ENCODE results near the gene NME2.

Gene NME2

GRCh38 chr17:51166198-51166986, at the start of gene NME2:
Gene NME2 (plus strand): TSS chr17:51166411. CDS start chr17:51166831, 420 bp downstream.
- H3K4me3 ChIP-seq, result peak within 1 kb of the TSS; percentile 75 to 99 (median 83)
- H3K27ac ChIP-seq, result peak within 1 kb of the TSS; percentile 67 to 98 (median 95)

- Histone ChIP-seq H3K27ac (peak overlapping the region in 3 of 21 experiments; percentile 3 to 98 (median 94)), H3K4me3 (peak overlapping the region in 3 of 7 experiments; percentile 72 to 100 (median 99))
These were observed 47.6 kb upstream of the NME2 start for GRCh38 chr17:51118330-51119195.

- peak overlapping the region; percentile 86 to 100 (median 97) for H3K27ac ChIP-seq
These were observed 46.5 kb upstream of the NME2 start for GRCh38 chr17:51119415-51120356.

GRCh38 chr17:51120357-51120738, 45.9 kb upstream of the NME2 start:
- peak overlapping the region; percentile 60 to 100 (median 91) for H3K4me3 ChIP-seq
- peak overlapping the region; percentile 86 to 100 (median 97) for H3K27ac ChIP-seq

More at GRCh38 chr17:51119415-51120356, 46.5 kb upstream of the NME2 start:
- H3K4me3 ChIP-seq, result peak overlapping the region; percentile 60 to 100 (median 91)

GRCh38 chr17:51120739-51121619, 45.2 kb upstream of the NME2 start, which contains the start of gene SPAG9:
Gene SPAG9 (minus strand): TSS chr17:51120868. CDS start chr17:51120656, 212 bp downstream.
- Histone ChIP-seq H3K4me3 (peak within 1 kb of the TSS; percentile 60 to 100 (median 91)), H3K27ac (peak within 1 kb of the TSS; percentile 86 to 100 (median 98))

GRCh38 chr17:51121620-51122472, 44.4 kb upstream of the NME2 start:
- peak overlapping the region; percentile 34 to 100 (median 87) for H3K4me3 ChIP-seq
- peak overlapping the region; percentile 82 to 100 (median 98) for H3K27ac ChIP-seq

GRCh38 chr17:51122473-51123115, 43.6 kb upstream of the NME2 start:
- H3K4me3 ChIP-seq, result peak overlapping the region in 1 of 7 experiments; percentile 72

GRCh38 chr17:51124640-51125503, 41.3 kb upstream of the NME2 start:
- Histone ChIP-seq H3K27ac (no peak overlapping the region), H3K4me3 (no peak overlapping the region)

More at GRCh38 chr17:51122473-51123115, 43.6 kb upstream of the NME2 start:
- peak overlapping the region in 20 of 21 experiments; percentile 64 to 100 (median 98) for H3K27ac ChIP-seq

GRCh38 chr17:51128076-51128475, 38.1 kb upstream of the NME2 start:
- Histone ChIP-seq H3K4me3 (no peak overlapping the region), H3K27ac (no peak overlapping the region)

- no peak overlapping the region for H3K4me3 ChIP-seq
- H3K27ac ChIP-seq, result peak overlapping the region in 4 of 21 experiments; percentile 11 to 44 (median 38)
These were observed 33.3 kb upstream of the NME2 start for GRCh38 chr17:51132964-51133319.

GRCh38 chr17:51133365-51133764, 32.8 kb upstream of the NME2 start:
- Histone ChIP-seq H3K4me3 (no peak overlapping the region), H3K27ac (peak overlapping the region in 1 of 21 experiments; percentile 36)

GRCh38 chr17:51135956-51136355, 30.3 kb upstream of the NME2 start:
- Histone ChIP-seq H3K4me3 (no peak overlapping the region), H3K27ac (no peak overlapping the region)

- Histone ChIP-seq H3K4me3 (no peak overlapping the region), H3K27ac (no peak overlapping the region)
These were observed 23.6 kb upstream of the NME2 start for GRCh38 chr17:51142597-51142996.

- Histone ChIP-seq H3K4me3 (no peak overlapping the region), H3K27ac (peak overlapping the region in 1 of 21 experiments; percentile 47)
These were observed 21.8 kb upstream of the NME2 start for GRCh38 chr17:51144266-51145022.

- Histone ChIP-seq H3K4me3 (no peak overlapping the region), H3K27ac (no peak overlapping the region)
These were observed 18.6 kb upstream of the NME2 start for GRCh38 chr17:51147650-51148049.

All from skin epidermis (tissue), 12 donors.